Endodermal cell (in vitro differentiated cells): ENCODE measurements around the gene BRSK2. TPM values are rescaled to one million over a fixed set of nuclear protein-coding genes. Genes with fewer than 3 reads are reported as not detected.

ENCODE experiments used
- DNase-seq: peaks from one replicate; pipeline ENCODE4 v3.0.0-alpha.2; 2017
- H3K27ac ChIP-seq: 2 replicates; pipeline ENCODE4 v1.5.1; 2013; ENCODE audit warnings: mild to moderate bottlenecking, low read depth, low read length, moderate library complexity
- H3K27me3 ChIP-seq: 2 replicates; pipeline ENCODE4 v1.6.1; 2013; ENCODE audit warnings: mild to moderate bottlenecking, low read length, moderate library complexity; ENCODE audit not compliant: insufficient read depth, control insufficient read depth, poor library complexity, severe bottlenecking
- H3K36me3 ChIP-seq: 2 replicates; pipeline ENCODE4 v1.7.0; 2013; ENCODE audit warnings: mild to moderate bottlenecking, low read length, moderate library complexity; ENCODE audit not compliant: control insufficient read depth, insufficient read depth
- H3K4me1 ChIP-seq: one replicate; pipeline ENCODE4 v1.7.0; 2013; ENCODE audit warnings: low read length; ENCODE audit not compliant: control insufficient read depth, insufficient read depth
- H3K4me3 ChIP-seq: 2 replicates; pipeline ENCODE4 v1.5.1; 2013; ENCODE audit warnings: mild to moderate bottlenecking, low read length, moderate library complexity
- H3K9ac ChIP-seq: 2 replicates; pipeline ENCODE4 v1.6.1; 2013; ENCODE audit warnings: mild to moderate bottlenecking, low read length, moderate library complexity; ENCODE audit not compliant: poor library complexity, severe bottlenecking; ENCODE audit errors: extremely low read depth
- H3K9me3 ChIP-seq: 2 replicates; pipeline ENCODE4 v1.6.1; 2013; ENCODE audit warnings: mild to moderate bottlenecking, low read length, moderate library complexity; ENCODE audit not compliant: control insufficient read depth
- H3K27ac Mint-ChIP-seq: 2 replicates; pipeline ENCODE4 v1.8.0; 2020; ENCODE audit warnings: mixed read lengths
- H3K27me3 Mint-ChIP-seq: 2 replicates; pipeline ENCODE4 v1.8.0; 2021; ENCODE audit warnings: mild to moderate bottlenecking, mixed read lengths; ENCODE audit not compliant: insufficient read depth
- H3K36me3 Mint-ChIP-seq: 2 replicates; pipeline ENCODE4 v1.8.0; 2020; ENCODE audit warnings: low read depth, mixed read lengths
- H3K4me1 Mint-ChIP-seq: 2 replicates; pipeline ENCODE4 v1.8.0; 2020; ENCODE audit warnings: mixed read lengths
- H3K4me3 Mint-ChIP-seq: 2 replicates; pipeline ENCODE4 v1.8.0; 2020; ENCODE audit warnings: mild to moderate bottlenecking, moderate library complexity, mixed read lengths
- H3K9me3 Mint-ChIP-seq: 2 replicates; pipeline ENCODE4 v1.8.0; 2020; ENCODE audit warnings: mild to moderate bottlenecking, mixed read lengths
- CTCF ChIP-seq: fragments of 200-600 bp; sonication (generic); conservative IDR thresholded peaks from 2 replicates; pipeline ENCODE4 v1.5.0; 2021; ENCODE audit warnings: antibody characterized with exemption, mild to moderate bottlenecking
- WGBS, 2 experiments: methylation state at CpG; one replicate each; pipeline versions ENCODE4 v1.1.5 to v1.1.7; 2013; ENCODE audit warnings: missing lambda C conversion rate in 2 of 2, mixed read lengths in 1 of 2; ENCODE audit not compliant: insufficient coverage in 1 of 2, insufficient read length in 1 of 2; 5-methylcytosine and 5-hydroxymethylcytosine counted together
- total RNA-seq, 2 donors: library from RNA; stranded (reverse); fragmentation: NEBNext Ultra II Directional in 1 of 2; extraction: Animal tissue kit (Norgen Biotek cat#: 25700) in 1 of 2; gene quantifications; 2 replicates in 1 of 2; 3 replicates in 1 of 2; pipeline ENCODE4 v1.2.1, GENCODE V29; 2021

Gene BRSK2
- total RNA-seq, 2 donors from 2014 or later, result 9.4 to 10.3 TPM

GRCh38 chr11:1467270-1467669, 77.5 kb downstream of the BRSK2 start:
- H3K4me3 ChIP-seq, result no peak overlapping the region
- no peaks in the 10 kb centered on the region for H3K9me3 ChIP-seq
- H3K36me3 Mint-ChIP-seq, result peaks cover 6% of the 10 kb centered on the region
- H3K4me1 ChIP-seq, result no peaks in the 10 kb centered on the region
- H3K27ac ChIP-seq, result no peak overlapping the region
- no peak for DNase-seq
- H3K9me3 Mint-ChIP-seq, result peaks cover 2% of the 10 kb centered on the region
- no peaks in the 10 kb centered on the region for H3K4me1 Mint-ChIP-seq
- no peaks in the 10 kb centered on the region for H3K27me3 ChIP-seq
- TF ChIP-seq CTCF, result no peak
- H3K36me3 ChIP-seq, result no peaks in the 10 kb centered on the region
- no peak overlapping the region for H3K9ac ChIP-seq
- no peak overlapping the region for H3K27ac Mint-ChIP-seq
- H3K4me3 Mint-ChIP-seq, result no peak overlapping the region
- H3K27me3 Mint-ChIP-seq, result no peaks in the 10 kb centered on the region
- WGBS, 2 experiments, result 88 to 92% methylated on average over 6 to 9 of the region's 9 CpGs

DNA sequence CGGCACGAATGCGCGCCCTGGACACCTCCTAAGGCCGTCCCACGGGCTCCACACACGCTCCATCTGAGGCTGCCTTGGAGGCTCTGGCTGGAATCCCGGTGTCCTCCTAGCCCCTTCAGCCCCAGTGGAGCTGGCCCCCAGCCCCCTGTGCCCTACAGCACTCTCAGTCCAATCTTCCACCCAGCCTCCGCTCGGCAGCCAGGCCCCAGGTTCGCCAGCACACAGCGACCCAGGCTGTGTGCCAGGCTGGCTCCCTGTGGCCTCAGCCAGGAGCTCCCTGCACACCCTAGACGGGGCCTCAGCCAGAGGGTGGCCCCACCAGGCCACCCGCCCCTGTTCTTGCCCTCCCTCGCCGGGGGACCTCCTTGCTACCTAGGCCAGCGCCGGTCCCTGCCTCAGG, 78.3 kb downstream of the BRSK2 start:
- peaks cover 5% of the 10 kb centered on the region for H3K36me3 Mint-ChIP-seq
- no peaks in the 10 kb centered on the region for H3K4me1 Mint-ChIP-seq
- peaks cover 2% of the 10 kb centered on the region for H3K9me3 Mint-ChIP-seq
- no peaks in the 10 kb centered on the region for H3K27me3 Mint-ChIP-seq
- TF ChIP-seq CTCF, result no peak
- Histone ChIP-seq H3K27ac (no peak overlapping the region), H3K9me3 (no peaks in the 10 kb centered on the region), H3K36me3 (no peaks in the 10 kb centered on the region), H3K9ac (no peak overlapping the region), H3K4me3 (no peak overlapping the region), H3K27me3 (no peaks in the 10 kb centered on the region), H3K4me1 (no peaks in the 10 kb centered on the region)
- DNase-seq, result no peak
- H3K4me3 Mint-ChIP-seq, result no peak overlapping the region
- H3K27ac Mint-ChIP-seq, result no peak overlapping the region
- 92 to 100% methylated on average over 2 to 18 of the region's 18 CpGs for WGBS, 2 experiments

GRCh38 chr11:1468473-1469066, 78.8 kb downstream of the BRSK2 start:
- no peak for DNase-seq
- Mint-ChIP-seq H3K4me1 (no peaks in the 10 kb centered on the region), H3K27ac (no peak overlapping the region), H3K9me3 (peaks cover 2% of the 10 kb centered on the region), H3K36me3 (peaks cover 6% of the 10 kb centered on the region), H3K4me3 (no peak overlapping the region), H3K27me3 (no peaks in the 10 kb centered on the region)
- H3K9ac ChIP-seq, result no peak overlapping the region
- TF ChIP-seq CTCF, result no peak
- H3K27ac ChIP-seq, result no peak overlapping the region
- no peaks in the 10 kb centered on the region for H3K4me1 ChIP-seq
- H3K9me3 ChIP-seq, result no peaks in the 10 kb centered on the region
- no peaks in the 10 kb centered on the region for H3K36me3 ChIP-seq
- no peaks in the 10 kb centered on the region for H3K27me3 ChIP-seq
- 90 to 91% methylated on average over 8 to 19 of the region's 19 CpGs for WGBS, 2 experiments
- H3K4me3 ChIP-seq, result no peak overlapping the region
